GM18868 (cell line): ENCODE data around the gene BRIX1.
"Not testable (repeated sequence)": the region's sequence is repeated elsewhere in the genome, so short reads cannot be mapped to it uniquely, and the experiment has no call there.

ENCODE experiments used
- ATAC-seq: cut with Tn5 transposase; IDR thresholded peaks from one replicate; pipeline ENCODE4 v1.9.1; 2021; ENCODE audit warnings: mild to moderate bottlenecking, moderate library complexity; ENCODE audit not compliant: unreplicated experiment

Gene BRIX1

DNA sequence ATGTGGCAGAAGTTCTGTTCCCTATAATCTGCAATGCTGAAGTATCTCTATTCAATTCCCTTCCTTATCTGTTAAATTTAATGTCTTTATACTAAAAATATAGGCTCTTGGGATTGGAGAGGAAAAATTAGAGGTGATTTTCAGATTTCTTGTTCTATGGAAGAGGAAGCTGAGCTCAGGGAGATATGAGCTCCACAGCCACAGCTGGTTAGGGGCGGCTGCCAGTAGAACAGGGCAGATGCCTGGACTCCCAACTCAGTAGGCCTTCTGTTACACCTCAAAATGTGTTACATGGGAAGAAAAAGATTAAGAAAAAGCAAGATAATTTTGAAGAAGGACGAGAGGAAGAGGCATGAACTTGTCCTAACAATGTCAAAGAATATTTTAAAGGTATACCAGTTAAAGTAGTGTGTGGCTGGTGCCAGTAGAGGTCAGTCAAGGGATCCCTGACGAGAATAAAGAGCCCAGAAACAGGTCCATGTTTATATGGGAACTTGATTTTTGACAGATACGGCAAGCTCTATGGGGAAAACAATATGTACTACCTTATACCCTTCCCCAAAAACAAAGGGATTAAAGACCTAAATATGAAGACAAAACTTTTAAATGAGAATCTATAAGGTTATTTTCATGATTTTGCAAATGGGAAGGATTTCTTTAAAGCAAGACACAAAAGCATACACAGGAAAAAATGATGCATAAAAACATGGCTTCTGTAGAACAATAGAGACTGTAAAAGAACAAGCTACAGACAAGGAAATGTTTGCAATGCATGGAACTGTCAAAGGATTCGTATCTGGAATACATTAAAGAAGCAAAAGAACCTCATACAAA, 42.6 kb downstream of the BRIX1 start:
- peak; percentile 31 for ATAC-seq

DNA sequence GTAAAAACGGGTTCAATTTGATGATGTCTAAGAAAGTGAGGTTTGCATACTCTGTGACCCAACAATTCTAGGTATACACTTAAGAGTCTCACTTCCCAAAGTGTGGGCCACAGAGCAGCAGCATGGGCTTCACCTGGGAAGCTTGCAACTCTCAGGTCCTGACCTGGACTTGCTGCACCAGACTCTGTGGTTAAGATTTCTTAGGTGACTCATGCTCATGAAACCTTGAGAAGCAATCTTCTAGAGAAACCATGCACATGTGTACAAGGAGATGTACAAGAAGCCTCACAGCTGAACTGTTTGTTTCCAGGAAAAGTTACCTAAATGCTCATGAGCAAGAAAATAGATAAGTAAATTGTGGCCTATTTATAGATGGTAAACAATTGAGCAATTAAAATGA, 43.8 kb downstream of the BRIX1 start:
- peak; percentile 97 for ATAC-seq

DNA sequence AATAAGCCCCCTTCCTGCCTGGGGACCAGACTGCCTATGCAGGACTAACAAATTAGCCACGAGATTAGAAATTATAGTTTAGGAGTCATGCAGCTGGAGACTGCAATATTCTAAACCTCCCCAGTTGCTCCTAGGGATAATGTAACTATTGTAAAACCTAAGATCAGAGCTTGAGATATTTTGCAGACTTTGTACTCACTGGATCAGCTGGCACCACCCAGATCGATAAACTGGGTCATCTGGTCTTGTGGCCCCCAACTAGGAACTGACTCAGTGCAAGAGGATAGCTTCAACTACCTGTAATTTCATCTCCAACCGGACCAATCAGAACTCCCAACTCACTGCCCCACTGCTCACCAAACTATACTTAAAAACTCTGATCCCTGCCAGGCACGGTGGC, 52.0 kb downstream of the BRIX1 start:
- no peak for ATAC-seq

DNA sequence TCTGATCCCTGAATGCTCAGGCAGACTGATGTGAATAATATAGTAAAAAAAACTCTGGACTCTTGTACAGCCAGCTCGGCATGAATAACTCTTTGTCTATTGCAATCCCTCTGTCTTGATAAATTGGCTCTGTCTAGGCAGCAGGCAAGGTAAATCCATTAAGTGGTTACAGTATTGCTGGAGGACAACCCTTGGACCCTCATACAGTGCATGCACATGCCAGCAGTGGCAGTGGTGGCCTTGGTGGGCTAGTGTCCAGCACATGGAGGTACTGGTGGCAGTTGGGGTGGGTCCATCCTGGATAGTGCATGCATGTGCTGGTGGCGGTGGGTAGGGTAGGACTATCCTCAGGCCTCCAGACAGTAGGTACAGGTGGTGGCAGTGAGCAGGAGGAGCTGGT, 52.7 kb downstream of the BRIX1 start:
- no peak for ATAC-seq

DNA sequence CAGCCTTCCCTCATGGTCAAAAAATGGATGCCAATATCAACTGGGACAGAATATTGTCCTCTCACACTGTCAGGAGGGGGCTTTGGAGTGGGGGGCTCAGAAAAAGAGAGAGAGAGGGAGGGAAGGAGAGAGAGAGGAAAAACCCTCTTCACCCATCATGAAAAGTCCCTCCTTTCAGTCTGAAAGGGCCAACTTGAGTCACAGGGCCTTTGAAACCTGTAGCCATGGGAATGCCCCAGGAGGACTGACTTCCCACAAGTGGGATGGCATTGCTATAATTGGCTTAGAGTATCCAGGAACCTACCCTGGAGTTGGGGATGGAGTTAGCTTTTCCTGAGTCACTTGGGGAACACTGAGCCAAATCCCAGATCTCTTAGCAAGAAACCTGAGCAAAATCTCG, 55.0 kb downstream of the BRIX1 start:
- peak; percentile 66 for ATAC-seq

DNA sequence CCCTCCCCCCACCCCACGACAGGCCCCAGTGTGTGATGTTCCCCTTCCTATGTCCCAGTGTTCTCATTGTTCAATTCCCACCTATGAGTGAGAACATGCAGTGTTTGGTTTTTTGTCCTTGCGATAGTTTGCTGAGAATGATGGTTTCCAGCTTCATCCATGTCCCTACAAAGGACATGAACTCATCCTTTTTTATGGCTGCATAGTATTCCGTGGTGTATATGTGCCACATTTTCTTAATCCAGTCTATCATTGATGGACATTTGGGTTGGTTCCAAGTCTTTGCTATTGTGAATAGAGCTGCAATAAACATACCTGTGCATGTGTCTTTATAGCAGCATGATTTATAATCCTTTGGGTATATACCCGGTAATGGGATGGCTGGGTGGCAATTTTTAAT, 56.1 kb downstream of the BRIX1 start:
- ATAC-seq, result not testable (repeated sequence)
